Esophagus muscularis mucosa (tissue), 4 donors: ENCODE measurements around the gene TEC. TPM values are rescaled to one million over a fixed set of nuclear protein-coding genes. Genes with fewer than 3 reads are reported as not detected.
"Not testable (repeated sequence)": the region's sequence is repeated elsewhere in the genome, so short reads cannot be mapped to it uniquely, and the experiment has no call there.

Experiments
- DNase-seq: peaks from one replicate; pipeline ENCODE4 v3.0.0-alpha.2; 2017; ENCODE audit errors: extremely low spot score
- H3K27ac ChIP-seq, 4 donors: fragments of 200-600 bp; sonication (generic); replicated peaks in 1 of 4; 1 replicate in 3 of 4; 2 replicates in 1 of 4; pipeline ENCODE4 v1.5.1; 2016 to 2019; ENCODE audit warnings: mild to moderate bottlenecking in 1 of 4
- H3K27me3 ChIP-seq, 4 donors: fragments of 200-600 bp; sonication (generic); one replicate each; pipeline versions ENCODE4 v1.5.1 to v1.6.0; 2016 to 2019
- H3K36me3 ChIP-seq, 4 donors: fragments of 200-600 bp; sonication (generic); one replicate each; pipeline ENCODE4 v1.5.1; 2016 to 2019
- H3K4me1 ChIP-seq, 4 donors: fragments of 200-600 bp; sonication (generic); one replicate each; pipeline ENCODE4 v1.5.1; 2016 to 2019
- H3K4me3 ChIP-seq, 4 donors: fragments of 200-600 bp; sonication (generic); 1 replicate in 2 of 4; 2 replicates in 2 of 4; pipeline ENCODE4 v1.5.1; 2016 to 2019; ENCODE audit warnings: mild to moderate bottlenecking in 4 of 4, moderate library complexity in 1 of 4
- H3K9me3 ChIP-seq, 4 donors: fragments of 200-600 bp; sonication (generic); 1 replicate in 3 of 4; 2 replicates in 1 of 4; pipeline ENCODE4 v1.5.1; 2016 to 2019
- EP300 ChIP-seq: sonication (generic); formaldehyde crosslinking; IDR thresholded peaks from one replicate; pipeline ENCODE4 v1.6.1; 2017; ENCODE audit warnings: antibody characterized with exemption
- POLR2A ChIP-seq: fragments of 450-650 bp; IDR thresholded peaks from one replicate; pipeline ENCODE4 v1.6.1; 2017; ENCODE audit warnings: antibody characterized with exemption, moderate library complexity, mild to moderate bottlenecking, low read depth
- POLR2AphosphoS5 ChIP-seq, 2 donors: sonication (generic); formaldehyde crosslinking; IDR thresholded peaks; one replicate each; pipeline ENCODE4 v1.6.1; 2017; ENCODE audit warnings: antibody characterized with exemption in 2 of 2
- WGBS: methylation state at CpG from one replicate; pipeline ENCODE4 v1.1.5; 2018; 5-methylcytosine and 5-hydroxymethylcytosine counted together
- intact Hi-C: fragments of 100-400 bp; cut with DNase I; formaldehyde crosslinking; loops from one replicate; pipeline ENCODE4 v1.15.1; 2023
- total RNA-seq, 4 donors: library from RNA; depleted of rRNA; stranded (reverse); fragments of >200 nt; gene quantifications; one replicate each; pipeline versions ENCODE4 v1.1.0 to v1.2.1, GENCODE V29; 2016
- TF ChIP-seq, protein P1 (sequence below), 3 experiments: fragments of 200-600 bp in 2 of 3; fragments of 450-650 bp in 1 of 3; sonication (generic) in 2 of 3; IDR thresholded peaks; one replicate each; pipeline ENCODE4 v1.5.1; 2017 to 2019; ENCODE audit warnings: antibody characterized with exemption in 3 of 3, mild to moderate bottlenecking in 2 of 3, moderate library complexity in 1 of 3

The TEC gene
- total RNA-seq = 1 to 10 TPM; 1.5 to 2.2 (median 1.9) TPM

DNA sequence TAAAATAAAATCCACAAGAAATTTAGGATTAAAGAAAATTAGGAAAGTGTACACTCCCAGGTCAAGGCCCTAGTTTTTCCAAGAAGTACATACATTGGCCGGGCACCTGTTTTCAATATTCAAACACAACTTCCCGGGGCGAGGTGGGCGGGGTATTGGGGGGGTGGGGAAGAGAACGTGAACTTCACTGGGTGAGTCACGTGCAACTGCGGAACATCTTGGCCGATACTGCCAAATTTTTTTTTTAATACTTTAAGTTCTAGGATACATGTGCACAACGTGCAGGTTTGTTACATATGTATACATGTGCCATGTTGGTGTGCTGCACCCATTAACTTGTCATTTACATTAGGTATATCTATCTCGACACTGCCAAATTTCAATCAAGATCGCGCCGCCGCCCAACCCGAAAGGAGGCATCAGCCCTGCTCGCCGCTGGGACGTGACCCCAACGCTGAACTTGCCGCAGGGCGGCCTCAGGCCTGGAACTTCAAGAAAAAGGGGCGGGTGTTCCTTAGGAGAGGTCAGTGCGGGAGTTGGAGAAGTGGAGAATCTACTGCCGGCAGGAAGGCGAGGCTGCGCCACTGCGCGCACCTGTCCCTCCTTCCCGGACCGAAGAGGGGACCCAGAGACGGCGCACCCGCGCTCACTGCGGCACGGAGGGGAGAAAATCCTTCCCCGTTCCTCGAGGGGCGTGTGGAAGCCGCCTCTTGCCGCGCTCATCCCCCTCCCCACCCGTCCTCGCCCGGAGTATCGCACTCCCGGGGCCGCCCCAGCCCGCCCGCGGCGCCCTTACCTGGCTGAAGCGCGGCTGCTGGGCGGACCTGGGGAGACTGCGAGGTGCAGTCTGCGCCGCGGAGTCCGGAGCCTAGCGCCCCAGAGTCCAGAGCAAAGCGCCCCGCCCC, at the start of gene TEC:
TSS of gene TEC (minus strand) at position 883 of the 905 bp plus-strand sequence. CDS start 41,224 bp downstream, outside the sequence.
- Histone ChIP-seq H3K27me3 (no peaks in the 10 kb centered on the region), H3K27ac (peak within 1 kb of the TSS; percentile 75 to 86 (median 82)), H3K4me1 (peaks cover 11 to 14% (median 11%) of the 10 kb centered on the region in 4 donors), H3K36me3 (no peaks in the 10 kb centered on the region), H3K4me3 (peak within 1 kb of the TSS; percentile 79 to 99 (median 86)), H3K9me3 (no peaks in the 10 kb centered on the region)
- no peak for DNase-seq
- TF ChIP-seq POLR2A = peak; percentile 15
- TF ChIP-seq, protein P1, sequence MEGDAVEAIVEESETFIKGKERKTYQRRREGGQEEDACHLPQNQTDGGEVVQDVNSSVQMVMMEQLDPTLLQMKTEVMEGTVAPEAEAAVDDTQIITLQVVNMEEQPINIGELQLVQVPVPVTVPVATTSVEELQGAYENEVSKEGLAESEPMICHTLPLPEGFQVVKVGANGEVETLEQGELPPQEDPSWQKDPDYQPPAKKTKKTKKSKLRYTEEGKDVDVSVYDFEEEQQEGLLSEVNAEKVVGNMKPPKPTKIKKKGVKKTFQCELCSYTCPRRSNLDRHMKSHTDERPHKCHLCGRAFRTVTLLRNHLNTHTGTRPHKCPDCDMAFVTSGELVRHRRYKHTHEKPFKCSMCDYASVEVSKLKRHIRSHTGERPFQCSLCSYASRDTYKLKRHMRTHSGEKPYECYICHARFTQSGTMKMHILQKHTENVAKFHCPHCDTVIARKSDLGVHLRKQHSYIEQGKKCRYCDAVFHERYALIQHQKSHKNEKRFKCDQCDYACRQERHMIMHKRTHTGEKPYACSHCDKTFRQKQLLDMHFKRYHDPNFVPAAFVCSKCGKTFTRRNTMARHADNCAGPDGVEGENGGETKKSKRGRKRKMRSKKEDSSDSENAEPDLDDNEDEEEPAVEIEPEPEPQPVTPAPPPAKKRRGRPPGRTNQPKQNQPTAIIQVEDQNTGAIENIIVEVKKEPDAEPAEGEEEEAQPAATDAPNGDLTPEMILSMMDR (IDR thresholded peaks at IDR 0.05) = no peak
- WGBS = 8% methylated on average over 23 of the region's 63 CpGs
- intact Hi-C loops = loop anchor here (5.0 kb wide), 1 partner anchor 73 kb away; the partner anchor contains the start of gene SLAIN2

DNA sequence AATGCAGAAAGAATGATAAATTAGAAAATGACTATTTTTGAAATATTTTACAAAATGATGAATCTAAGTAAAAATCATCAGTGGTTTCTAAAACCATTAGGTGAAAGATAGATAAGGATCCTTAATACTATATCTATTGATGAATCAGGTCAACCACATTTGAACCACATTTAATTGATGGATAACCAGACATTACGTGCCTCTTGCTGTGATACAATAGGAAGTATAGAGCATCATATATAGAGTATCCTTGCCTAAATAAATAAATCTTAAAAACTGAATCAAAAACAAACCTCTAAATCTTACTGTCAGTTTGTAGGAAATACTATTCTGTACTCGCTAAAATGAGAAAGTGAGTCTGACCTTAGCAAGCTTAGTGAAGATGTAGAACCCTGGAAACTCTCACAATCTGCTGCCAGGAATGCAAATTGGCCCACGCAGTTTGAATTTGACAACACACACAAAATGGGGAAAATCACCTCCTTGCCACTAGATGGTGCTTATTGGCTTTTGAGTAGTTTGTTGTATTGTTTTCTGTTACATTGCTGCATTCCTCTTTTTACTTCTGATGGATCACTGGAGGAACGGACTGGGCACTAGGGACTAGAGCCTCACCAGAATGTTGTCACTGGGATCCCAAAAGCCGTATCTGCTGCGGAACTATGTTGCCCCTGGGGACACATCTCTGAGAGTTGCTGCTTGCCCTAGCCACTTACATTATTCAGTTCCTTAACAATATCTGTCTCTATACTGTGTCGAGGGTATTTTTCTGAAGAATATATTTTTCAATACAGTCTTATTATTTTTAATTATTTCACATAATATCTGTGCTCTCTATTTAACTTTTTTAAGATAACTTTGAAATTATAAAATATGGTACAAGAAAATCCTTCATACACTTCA, 46.3 kb upstream of the TEC start:
- no peak for DNase-seq
- TF ChIP-seq POLR2AphosphoS5 (IDR thresholded peaks at IDR 0.05) (no peak), POLR2A (no peak), EP300 (no peak)
- TF ChIP-seq, protein P1 (IDR thresholded peaks at IDR 0.05) = peak; percentile 43 to 61 (median 50)
- WGBS = 35% methylated on average over 7 of the region's 7 CpGs
- Histone ChIP-seq H3K4me1 (no peaks in the 10 kb centered on the region), H3K27me3 (no peaks in the 10 kb centered on the region), H3K4me3 (no peak overlapping the region), H3K36me3 (no peaks in the 10 kb centered on the region), H3K27ac (no peak overlapping the region), H3K9me3 (no peaks in the 10 kb centered on the region)
- intact Hi-C loops = no loop called here

DNA sequence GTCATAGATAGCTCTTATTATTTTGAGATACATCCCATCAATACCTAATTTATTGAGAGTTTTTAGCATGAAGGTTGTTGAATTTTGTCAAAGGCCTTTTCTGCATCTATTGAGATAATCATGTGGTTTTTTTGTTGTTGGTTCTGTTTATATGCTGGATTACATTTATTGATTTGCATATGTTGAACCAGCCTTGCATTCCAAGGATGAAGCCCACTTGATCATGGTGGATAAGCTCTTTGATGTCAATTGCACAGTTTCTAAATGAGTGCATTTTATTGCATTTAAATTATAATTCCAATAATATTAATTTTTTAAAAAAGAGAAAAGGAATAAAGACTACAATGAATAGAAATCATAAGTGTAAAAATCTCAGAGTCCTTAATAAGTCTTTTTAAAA, 45.1 kb upstream of the TEC start:
- intact Hi-C loops, H3K27me3 ChIP-seq: not testable (repeated sequence)

DNA sequence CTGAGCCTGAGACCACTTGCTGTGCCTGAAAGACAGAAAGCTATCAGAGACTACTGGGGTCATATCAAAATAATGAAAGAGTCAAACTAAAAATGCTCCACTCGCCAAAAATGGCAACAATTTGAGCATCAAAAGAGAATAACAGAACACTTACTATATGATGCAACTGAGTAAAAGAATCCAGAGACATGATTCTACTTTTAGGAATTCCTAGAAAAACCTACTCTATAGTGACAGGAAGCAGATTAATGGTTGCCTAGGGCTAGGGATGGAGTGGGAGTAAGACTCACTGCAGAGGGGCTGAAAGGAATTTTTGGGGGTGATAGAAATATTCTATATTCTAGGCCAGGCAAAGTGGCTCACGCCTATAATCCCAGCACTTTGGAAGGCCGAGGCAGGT, 42.3 kb upstream of the TEC start:
- no peak overlapping the region for H3K27ac ChIP-seq
- no peak for DNase-seq
- no peaks in the 10 kb centered on the region for H3K9me3 ChIP-seq
- no peaks in the 10 kb centered on the region for H3K27me3 ChIP-seq
- H3K36me3 ChIP-seq = no peaks in the 10 kb centered on the region
- no peaks in the 10 kb centered on the region for H3K4me1 ChIP-seq
- TF ChIP-seq POLR2A = no peak
- TF ChIP-seq POLR2AphosphoS5 (IDR thresholded peaks at IDR 0.05) = no peak
- TF ChIP-seq EP300 = no peak
- TF ChIP-seq, protein P1 (IDR thresholded peaks at IDR 0.05) = no peak
- intact Hi-C loops = no loop called here
- no peak overlapping the region for H3K4me3 ChIP-seq
- 87% methylated on average over 3 of the region's 3 CpGs for WGBS

More for the DNA sequence above, 45.1 kb upstream of the TEC start:
- H3K27ac ChIP-seq, H3K9me3 ChIP-seq, DNase-seq, H3K4me1 ChIP-seq, H3K4me3 ChIP-seq, H3K36me3 ChIP-seq: not testable (repeated sequence)

DNA sequence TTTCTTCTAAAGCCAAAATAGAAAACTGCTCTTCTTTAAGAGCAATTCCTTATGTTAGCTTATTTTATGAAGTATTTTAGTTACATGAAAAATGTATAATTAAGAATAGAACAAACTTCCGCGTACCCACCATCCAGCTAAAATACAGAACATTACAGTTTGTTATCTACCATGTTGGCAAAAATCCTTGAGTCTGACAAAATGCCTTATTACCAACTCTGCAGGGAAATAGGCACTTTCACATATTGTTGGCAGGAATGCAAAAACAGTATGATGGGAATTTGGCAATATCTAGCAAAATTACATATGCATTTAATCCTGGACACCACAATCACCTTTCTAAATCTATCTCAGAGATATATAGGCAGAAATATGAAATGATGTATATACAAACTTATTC, 39.3 kb upstream of the TEC start:
- intact Hi-C loops = no loop called here
- DNase-seq = no peak
- no peaks in the 10 kb centered on the region for H3K4me1 ChIP-seq
- no peaks in the 10 kb centered on the region for H3K27me3 ChIP-seq
- TF ChIP-seq, protein P1 (IDR thresholded peaks at IDR 0.05) = no peak
- no peak for TF ChIP-seq EP300
- H3K27ac ChIP-seq = no peak overlapping the region
- no peaks in the 10 kb centered on the region for H3K9me3 ChIP-seq
- no peak overlapping the region for H3K4me3 ChIP-seq
- 90% methylated on average over 2 of the region's 2 CpGs for WGBS
- no peaks in the 10 kb centered on the region for H3K36me3 ChIP-seq
